B cell (primary cell): ENCODE results near the gene MOB2. TPM values are rescaled to one million over a fixed set of nuclear protein-coding genes. Genes with fewer than 3 reads are reported as not detected.

Experiments used
- ATAC-seq: fragments of 200-7000 bp; cut with Tn5 transposase; one replicate; pipeline ENCODE4 v1.10.0; 2021; ENCODE audit warnings: low read depth, mild to moderate bottlenecking, moderate number of reproducible peaks, moderate library complexity
- CTCF ChIA-PET: fragments of 350-600 bp; sonication (Branson Sonifier 250); formaldehyde crosslinking; loops from one replicate; lab custom pipeline; 2021; ENCODE audit warnings: antibody characterized with exemption, inconsistent platforms; lab: Charles Lee
- POLR2A ChIA-PET: fragments of 350-600 bp; sonication (Branson Sonifier 250); formaldehyde crosslinking; loops from one replicate; lab custom pipeline; 2021; ENCODE audit warnings: antibody characterized with exemption; lab: Charles Lee
- DNase-seq: peaks from one replicate; pipeline ENCODE4 v3.0.0; 2013
- H2AFZ ChIP-seq: 2 replicates; pipeline ENCODE4 v1.6.1; 2012; ENCODE audit warnings: mild to moderate bottlenecking, low read depth, low read length; ENCODE audit not compliant: insufficient read depth, poor library complexity, severe bottlenecking
- H3K27ac ChIP-seq, 2 donors: 1 replicate in 1 of 2; 2 replicates in 1 of 2; pipeline ENCODE4 v1.5.1; 2012 to 2013; ENCODE audit warnings: low read length in 2 of 2, mild to moderate bottlenecking in 2 of 2, moderate library complexity in 1 of 2
- H3K27me3 ChIP-seq, 4 experiments: fragments of 200-600 bp in 1 of 4; sonication (generic) in 1 of 4; replicated peaks in 1 of 4; 1 replicate in 2 of 4; 2 replicates in 2 of 4; pipeline versions ENCODE4 v1.6.1 to v1.7.0; 2013 to 2016; ENCODE audit warnings: low read length in 3 of 4, mild to moderate bottlenecking in 2 of 4, mixed read lengths in 1 of 4, moderate library complexity in 1 of 4; ENCODE audit not compliant: insufficient read depth in 4 of 4, control insufficient read depth in 3 of 4; ENCODE audit errors: control extremely low read depth in 1 of 4
- H3K36me3 ChIP-seq, 2 experiments: replicated peaks in 1 of 2; 1 replicate in 1 of 2; 2 replicates in 1 of 2; pipeline versions ENCODE4 v1.6.1 to v1.7.1; 2013; ENCODE audit warnings: low read length in 1 of 2; ENCODE audit not compliant: insufficient read depth in 2 of 2, control insufficient read depth in 1 of 2; ENCODE audit errors: control extremely low read depth in 1 of 2, extremely low read depth in 1 of 2
- H3K4me1 ChIP-seq, 2 donors: fragments of 200-600 bp in 1 of 2; sonication (generic) in 1 of 2; 1 replicate in 1 of 2; 2 replicates in 1 of 2; pipeline versions ENCODE4 v1.5.1 to v1.6.1; 2013 to 2017; ENCODE audit warnings: low read length in 2 of 2; ENCODE audit not compliant: control insufficient read depth in 2 of 2, insufficient read depth in 2 of 2
- H3K4me2 ChIP-seq: replicated peaks from 2 replicates; pipeline ENCODE3; 2012; ENCODE audit warnings: mild to moderate bottlenecking, low read depth, low read length; ENCODE audit not compliant: poor library complexity, severe bottlenecking
- H3K4me3 ChIP-seq, 5 experiments: fragments of 200-600 bp in 1 of 5; sonication (generic) in 1 of 5; 1 replicate in 3 of 5; 2 replicates in 2 of 5; pipeline versions ENCODE4 v1.5.1 to v1.7.0; 2011 to 2016; ENCODE audit warnings: low read length in 4 of 5, mild to moderate bottlenecking in 4 of 5, low read depth in 2 of 5, control low read depth in 1 of 5, moderate library complexity in 1 of 5; ENCODE audit not compliant: insufficient read depth in 1 of 5; ENCODE audit errors: control extremely low read depth in 1 of 5, extremely low read depth in 1 of 5
- H3K79me2 ChIP-seq: fragments of 200-600 bp; sonication (generic); one replicate; pipeline ENCODE4 v1.6.0; 2016; ENCODE audit warnings: low read length; ENCODE audit not compliant: control insufficient read depth, insufficient read depth
- H3K9ac ChIP-seq: fragments of 200-600 bp; sonication (generic); 2 replicates; pipeline ENCODE4 v1.6.1; 2017; ENCODE audit warnings: mild to moderate bottlenecking, low read length, moderate library complexity
- H3K9me3 ChIP-seq, 3 donors: one replicate each; pipeline versions ENCODE4 v1.6.1 to v1.7.1; 2013; ENCODE audit warnings: low read length in 2 of 3; ENCODE audit not compliant: control insufficient read depth in 2 of 3, insufficient read depth in 1 of 3; ENCODE audit errors: control extremely low read depth in 1 of 3
- H4K20me1 ChIP-seq: 2 replicates; pipeline ENCODE4 v1.6.0; 2012; ENCODE audit warnings: mild to moderate bottlenecking, low read length; ENCODE audit not compliant: insufficient read depth, control insufficient read depth, poor library complexity, severe bottlenecking
- H3K27ac Mint-ChIP-seq: one replicate; pipeline ENCODE4 v1.8.0; 2021; ENCODE audit warnings: mixed read lengths
- H3K27me3 Mint-ChIP-seq: one replicate; pipeline ENCODE4 v1.8.0; 2021; ENCODE audit warnings: mixed read lengths
- H3K4me1 Mint-ChIP-seq: one replicate; pipeline ENCODE4 v1.8.0; 2021; ENCODE audit warnings: mixed read lengths
- H3K4me3 Mint-ChIP-seq: one replicate; pipeline ENCODE4 v1.8.0; 2021; ENCODE audit warnings: mixed read lengths
- H3K9me3 Mint-ChIP-seq: one replicate; pipeline ENCODE4 v1.8.0; 2022; ENCODE audit warnings: mixed read lengths; ENCODE audit not compliant: insufficient read depth
- EZH2 ChIP-seq: IDR thresholded peaks from 2 replicates; pipeline ENCODE4 v1.6.1; 2012; ENCODE audit warnings: borderline replicate concordance, low read depth, mild to moderate bottlenecking, moderate library complexity, low read length; ENCODE audit not compliant: insufficient read depth, poor library complexity, severe bottlenecking
- WGBS: methylation state at CpG from one replicate; pipeline ENCODE4 v1.1.5; 2013; ENCODE audit warnings: missing lambda C conversion rate; ENCODE audit not compliant: insufficient coverage; 5-methylcytosine and 5-hydroxymethylcytosine counted together
- intact Hi-C: fragments of 100-400 bp; cut with micrococcal nuclease; formaldehyde crosslinking; loops from one replicate; pipeline ENCODE4 v1.10.0; 2022
- polyA plus RNA-seq: library from polyadenylated mRNA; depleted of rRNA; stranded (reverse); fragments of >200 nt; gene quantifications from 2 replicates; pipeline ENCODE4 v1.2.3, GENCODE V29; 2012
- total RNA-seq, 2 donors: library from RNA; stranded (reverse); fragments of 120-200 nt in 1 of 2; gene quantifications; 1 replicate in 1 of 2; 2 replicates in 1 of 2; pipeline versions ENCODE4 v1.2.3 to v1.2.4, GENCODE V29; 2013 to 2022
- TF ChIP-seq, protein P1 (sequence below): fragments of 200-600 bp; IDR thresholded peaks from one replicate; pipeline ENCODE4 v1.8.0; 2022; ENCODE audit warnings: antibody characterized with exemption, mild to moderate bottlenecking

The MOB2 gene
- total and polyA plus RNA-seq, 2 donors (not counting 1 experiment from before 2014, with no cell fraction given), result 55.7 to 57.6 TPM

GRCh38 chr11:1456176-1456575, 30.4 kb downstream of the MOB2 start:
- Histone ChIP-seq H3K79me2 (no peaks in the 10 kb centered on the region), H3K9ac (no peak overlapping the region), H4K20me1 (no peaks in the 10 kb centered on the region), H3K4me3 (no peak overlapping the region), H3K27me3 (no peaks in the 10 kb centered on the region), H3K9me3 (no peaks in the 10 kb centered on the region), H3K27ac (no peak overlapping the region), H3K36me3 (no peaks in the 10 kb centered on the region), H2AFZ (no peak overlapping the region), H3K4me1 (no peaks in the 10 kb centered on the region), H3K4me2 (no peak overlapping the region)
- Mint-ChIP-seq H3K27ac (no peak overlapping the region), H3K9me3 (no peaks in the 10 kb centered on the region), H3K4me1 (no peaks in the 10 kb centered on the region), H3K4me3 (no peak overlapping the region), H3K27me3 (no peaks in the 10 kb centered on the region)
- TF ChIP-seq, protein P1, sequence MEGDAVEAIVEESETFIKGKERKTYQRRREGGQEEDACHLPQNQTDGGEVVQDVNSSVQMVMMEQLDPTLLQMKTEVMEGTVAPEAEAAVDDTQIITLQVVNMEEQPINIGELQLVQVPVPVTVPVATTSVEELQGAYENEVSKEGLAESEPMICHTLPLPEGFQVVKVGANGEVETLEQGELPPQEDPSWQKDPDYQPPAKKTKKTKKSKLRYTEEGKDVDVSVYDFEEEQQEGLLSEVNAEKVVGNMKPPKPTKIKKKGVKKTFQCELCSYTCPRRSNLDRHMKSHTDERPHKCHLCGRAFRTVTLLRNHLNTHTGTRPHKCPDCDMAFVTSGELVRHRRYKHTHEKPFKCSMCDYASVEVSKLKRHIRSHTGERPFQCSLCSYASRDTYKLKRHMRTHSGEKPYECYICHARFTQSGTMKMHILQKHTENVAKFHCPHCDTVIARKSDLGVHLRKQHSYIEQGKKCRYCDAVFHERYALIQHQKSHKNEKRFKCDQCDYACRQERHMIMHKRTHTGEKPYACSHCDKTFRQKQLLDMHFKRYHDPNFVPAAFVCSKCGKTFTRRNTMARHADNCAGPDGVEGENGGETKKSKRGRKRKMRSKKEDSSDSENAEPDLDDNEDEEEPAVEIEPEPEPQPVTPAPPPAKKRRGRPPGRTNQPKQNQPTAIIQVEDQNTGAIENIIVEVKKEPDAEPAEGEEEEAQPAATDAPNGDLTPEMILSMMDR, result no peak
- TF ChIP-seq EZH2, result no peak
- DNase-seq, result no peak
- POLR2A ChIA-PET, result no interaction called here
- WGBS, result 90% methylated on average over 22 of the region's 22 CpGs
- no peak for ATAC-seq
- intact Hi-C loops, result no loop called here
- CTCF ChIA-PET, result no interaction called here

DNA sequence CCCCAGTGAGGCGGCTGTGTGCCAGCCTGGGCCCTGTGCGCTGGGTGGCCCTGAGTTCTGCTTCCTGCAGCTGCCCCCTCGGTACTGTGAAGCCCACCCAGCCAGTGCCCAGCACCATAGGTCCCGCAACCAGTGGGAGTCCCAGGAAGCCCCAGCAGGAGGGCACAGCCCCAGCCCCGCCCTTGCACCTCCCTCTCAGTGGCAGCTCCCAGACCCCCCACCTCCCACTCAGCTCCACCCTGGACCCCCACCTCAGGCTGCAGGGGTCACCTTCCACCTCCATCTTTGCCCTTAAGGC, 30.9 kb downstream of the MOB2 start:
- intact Hi-C loops, result no loop called here

More for the DNA sequence above, 30.9 kb downstream of the MOB2 start:
- DNase-seq (no peak), ATAC-seq (no peak)
- Histone ChIP-seq H4K20me1 (no peaks in the 10 kb centered on the region), H3K27me3 (no peaks in the 10 kb centered on the region), H3K4me1 (no peaks in the 10 kb centered on the region), H3K9ac (no peak overlapping the region), H3K27ac (no peak overlapping the region), H3K4me2 (no peak overlapping the region), H3K4me3 (no peak overlapping the region), H2AFZ (no peak overlapping the region), H3K9me3 (no peaks in the 10 kb centered on the region), H3K79me2 (no peaks in the 10 kb centered on the region), H3K36me3 (no peaks in the 10 kb centered on the region)
- POLR2A ChIA-PET, result no interaction called here
- CTCF ChIA-PET, result interaction anchor here (2.1 kb wide), 1 partner anchor 119 kb away, joined by 6 read pairs; no protein-coding TSS in a partner anchor
- H3K27me3 Mint-ChIP-seq, result no peaks in the 10 kb centered on the region
- no peaks in the 10 kb centered on the region for H3K4me1 Mint-ChIP-seq
- no peak overlapping the region for H3K27ac Mint-ChIP-seq
- no peak overlapping the region for H3K4me3 Mint-ChIP-seq
- WGBS, result 68% methylated on average over 5 of the region's 5 CpGs
- no peaks in the 10 kb centered on the region for H3K9me3 Mint-ChIP-seq
- TF ChIP-seq, protein P1, result no peak
- TF ChIP-seq EZH2, result no peak
